GM08714 (cell line): Measurements from ENCODE around the gene LYSMD2.

Experiments
- H3K4me3 ChIP-seq: fragments of 200-500 bp; sonication (Bioruptor generic); 2 replicates; pipeline ENCODE4 v1.5.1; 2014; ENCODE audit warnings: mild to moderate bottlenecking, low read length, inconsistent platforms
- ZNF274 ChIP-seq: IDR thresholded peaks from 2 replicates; pipeline ENCODE4 v1.6.1; 2012; ENCODE audit warnings: mild to moderate bottlenecking, low read depth, low read length

LYSMD2 gene

DNA sequence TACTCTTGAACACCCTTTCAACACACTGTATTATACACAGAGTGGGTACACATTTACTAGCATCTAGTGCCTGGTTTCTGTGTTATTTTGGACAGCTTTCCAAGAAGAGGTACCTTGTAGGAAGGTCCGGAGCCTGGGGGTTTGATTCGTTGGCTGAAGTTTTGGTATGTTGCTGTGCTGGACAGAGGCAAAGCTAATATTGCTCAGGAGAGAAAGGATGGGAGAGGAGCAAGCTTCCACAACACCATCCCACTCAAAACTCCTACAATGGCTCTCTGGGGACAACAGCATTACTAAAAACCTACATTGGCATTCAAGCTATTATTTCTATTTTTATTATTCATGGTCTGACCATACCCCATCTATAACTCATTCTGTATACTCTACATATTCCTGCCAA lies 1.1 kb upstream of the LYSMD2 start:
- TF ChIP-seq ZNF274 = no peak
- no peak overlapping the region; the same call in 1 of the 2 replicates for H3K4me3 ChIP-seq

DNA sequence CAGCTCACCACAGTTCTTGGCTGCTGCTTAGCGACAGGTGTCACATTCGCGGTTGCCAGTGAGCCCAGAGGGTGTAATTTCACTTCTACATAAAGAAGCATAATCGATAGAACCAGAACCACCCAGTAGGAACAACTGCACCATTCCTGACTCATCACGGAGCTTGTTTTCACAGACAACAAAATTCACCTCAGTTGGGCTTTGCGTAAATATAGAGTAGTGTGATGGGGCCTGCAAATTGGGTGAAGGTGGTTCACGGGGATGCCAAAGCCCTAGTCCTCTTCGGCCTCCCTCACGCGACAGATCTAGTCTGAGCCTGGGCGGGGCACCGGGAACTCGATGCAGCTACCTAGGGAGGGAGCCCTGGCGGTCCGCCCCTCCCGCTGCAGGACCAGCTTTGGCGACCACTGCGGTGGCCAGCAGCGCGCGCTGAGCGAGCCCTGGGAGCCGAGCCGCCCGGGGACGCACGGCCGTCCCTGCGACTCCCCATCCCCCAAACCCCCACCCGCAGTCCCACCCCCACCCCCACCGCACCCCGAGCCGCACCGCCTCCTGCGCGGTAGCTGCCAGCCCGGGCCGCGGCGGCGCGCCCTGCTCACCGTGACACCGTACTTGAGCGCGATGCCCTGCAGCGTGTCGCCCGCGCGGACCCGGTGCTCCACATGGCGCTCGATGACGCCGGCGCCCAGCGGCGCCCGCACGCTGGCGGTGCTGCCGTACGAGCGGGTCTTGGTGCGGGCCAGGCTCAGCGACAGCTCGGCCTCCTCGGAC lies 519 bp downstream of the LYSMD2 start:
- peak overlapping the region; percentile 83 for H3K4me3 ChIP-seq
- no peak for TF ChIP-seq ZNF274

DNA sequence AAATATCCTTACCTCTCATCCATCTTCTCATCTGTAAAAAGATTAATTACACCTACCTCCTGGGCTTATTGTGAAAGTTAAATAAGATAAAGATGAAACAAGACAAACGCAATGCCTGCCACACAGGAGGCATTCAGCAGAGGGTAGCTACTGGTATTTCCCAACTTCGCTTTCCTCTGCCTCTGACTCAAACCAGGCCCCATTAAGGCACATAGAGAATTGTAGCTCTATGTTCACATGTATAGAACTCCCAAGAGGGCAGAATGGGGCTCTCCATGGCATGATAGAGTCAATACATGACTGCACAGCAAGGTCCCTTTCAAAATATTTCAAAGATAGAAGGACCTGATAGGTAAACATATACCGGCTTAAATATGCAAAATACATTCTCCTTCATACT lies 1.4 kb downstream of the LYSMD2 start:
- TF ChIP-seq ZNF274 = no peak
- H3K4me3 ChIP-seq = peak overlapping the region; percentile 83

DNA sequence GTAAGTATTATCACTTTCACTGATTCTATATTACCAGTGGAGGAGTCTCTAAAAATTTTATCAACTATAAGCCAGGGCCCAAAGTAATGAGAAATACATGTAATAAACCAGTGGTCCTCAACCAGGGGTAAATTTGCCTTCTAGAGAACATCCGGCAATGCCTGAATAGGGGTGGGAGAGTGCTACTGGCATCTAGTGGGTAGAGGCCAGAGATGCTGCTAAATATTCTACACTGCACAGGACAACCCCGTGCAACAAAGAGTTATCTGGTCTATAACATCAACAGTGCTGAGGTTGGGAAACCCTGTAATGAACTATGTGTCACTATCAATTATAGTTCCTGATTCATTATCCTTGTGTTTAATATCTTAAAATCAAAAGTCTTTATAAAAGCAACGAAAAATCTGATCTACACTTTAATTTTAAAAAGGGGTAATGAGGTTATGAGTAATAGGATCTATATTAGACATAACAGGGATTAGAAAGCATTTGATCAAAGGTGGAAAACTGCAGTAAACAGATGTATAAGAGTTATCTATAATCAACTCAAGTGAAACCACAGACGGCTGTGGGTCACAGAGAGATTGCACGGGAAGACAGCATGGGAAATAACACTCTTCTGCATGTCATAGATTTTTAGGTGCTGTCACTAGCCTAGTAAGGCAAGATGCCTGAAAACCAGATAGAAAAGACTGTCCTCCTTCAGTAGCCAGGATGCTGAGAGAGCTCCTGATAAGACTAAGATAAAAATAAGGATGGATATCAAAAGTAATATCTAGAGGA lies 2.0 kb downstream of the LYSMD2 start:
- peak overlapping the region; percentile 83 for H3K4me3 ChIP-seq
- TF ChIP-seq ZNF274 = no peak

DNA sequence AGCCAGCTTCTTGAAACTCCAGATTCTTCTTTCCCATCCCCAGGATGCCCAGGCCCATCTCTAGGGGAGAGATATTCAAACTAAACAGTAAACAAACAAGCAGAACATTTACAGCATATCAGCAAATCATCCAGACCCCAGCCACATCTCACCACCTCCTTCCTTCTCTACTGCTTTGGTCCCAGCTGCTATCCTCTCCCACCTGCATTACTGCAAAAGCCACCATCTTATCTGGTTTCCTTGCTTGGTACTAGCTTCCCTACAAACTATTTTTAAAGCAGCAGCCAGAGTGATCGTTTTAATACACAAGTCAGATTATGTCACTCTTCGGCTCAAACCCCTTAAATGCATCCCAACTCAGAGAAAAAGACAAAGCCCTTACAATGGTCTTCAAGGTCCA lies 4.8 kb downstream of the LYSMD2 start:
- H3K4me3 ChIP-seq = peak overlapping the region; percentile 36; the same call in 1 of the 2 replicates
- no peak for TF ChIP-seq ZNF274

DNA sequence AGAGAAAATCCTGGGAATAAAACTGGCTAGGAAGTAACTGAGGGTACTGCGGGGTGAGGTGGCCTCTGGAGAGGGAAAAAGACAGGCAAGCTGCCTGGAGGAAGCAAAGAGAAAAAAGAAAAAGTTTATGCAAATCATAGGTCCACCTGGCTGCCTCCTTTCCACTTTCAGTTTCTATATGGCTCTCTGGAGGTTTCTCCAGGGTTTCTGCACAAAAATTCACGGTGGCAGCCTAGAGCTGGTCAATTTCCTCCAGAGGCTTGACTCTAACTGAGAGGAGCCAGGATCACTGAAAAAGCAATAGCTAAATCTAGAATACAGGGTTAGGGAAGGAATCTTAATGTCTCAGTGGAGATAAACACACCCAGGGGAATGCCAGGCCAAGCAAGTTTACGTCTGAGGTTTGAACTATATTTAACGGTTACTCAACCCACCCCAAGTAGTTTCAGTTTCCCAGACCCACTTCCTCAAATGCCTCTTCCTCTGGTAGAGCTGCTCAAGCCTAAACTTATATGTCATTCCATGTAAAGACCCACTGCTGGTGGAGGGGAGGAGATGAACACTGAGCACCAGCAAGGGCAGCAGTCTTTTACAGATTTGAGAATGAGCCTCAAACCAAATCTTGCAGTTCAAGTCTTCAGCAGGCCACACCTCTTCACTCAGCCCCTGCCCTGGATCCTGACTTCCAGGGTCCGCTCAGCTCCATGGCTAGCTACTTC lies 5.7 kb downstream of the LYSMD2 start:
- peak overlapping the region; percentile 77; the same call in 1 of the 2 replicates for H3K4me3 ChIP-seq
- no peak for TF ChIP-seq ZNF274

DNA sequence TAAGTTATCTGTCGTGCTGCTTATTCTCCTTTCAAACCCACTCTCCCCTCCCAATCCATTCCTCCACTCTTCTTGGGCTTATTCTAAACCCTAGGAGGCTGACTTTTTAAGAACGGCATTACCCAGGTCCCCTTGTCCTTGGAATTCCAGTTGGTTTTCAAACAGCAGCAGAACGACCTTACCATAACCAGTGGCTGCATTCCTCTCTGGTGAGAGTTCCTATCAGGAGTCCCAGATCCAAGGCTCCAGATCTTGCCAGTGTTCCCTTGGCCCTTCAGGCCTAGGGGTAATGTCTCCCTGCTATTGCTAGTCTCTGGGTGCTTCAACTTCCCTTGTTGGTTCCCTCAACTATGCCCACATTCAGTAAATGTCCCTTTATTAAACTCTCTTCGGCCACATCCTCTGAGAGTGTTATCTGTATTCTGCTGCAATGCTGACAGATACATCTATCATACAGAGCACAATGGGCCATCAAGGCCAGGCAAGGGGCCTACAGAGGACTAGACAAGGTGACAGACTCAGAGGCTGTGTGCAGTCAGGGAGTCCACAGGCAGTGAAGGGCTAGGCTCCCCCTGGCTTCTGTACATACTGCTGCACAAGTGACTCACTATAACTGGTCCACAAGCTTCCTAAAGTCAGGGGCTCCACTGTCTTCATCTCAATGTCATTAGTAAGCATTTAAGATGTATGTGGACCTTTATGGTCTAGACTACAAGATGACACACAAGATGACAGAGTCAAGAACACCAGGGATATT lies 10.1 kb downstream of the LYSMD2 start:
- H3K4me3 ChIP-seq = no peak overlapping the region; the same call in 1 of the 2 replicates
- no peak for TF ChIP-seq ZNF274

DNA sequence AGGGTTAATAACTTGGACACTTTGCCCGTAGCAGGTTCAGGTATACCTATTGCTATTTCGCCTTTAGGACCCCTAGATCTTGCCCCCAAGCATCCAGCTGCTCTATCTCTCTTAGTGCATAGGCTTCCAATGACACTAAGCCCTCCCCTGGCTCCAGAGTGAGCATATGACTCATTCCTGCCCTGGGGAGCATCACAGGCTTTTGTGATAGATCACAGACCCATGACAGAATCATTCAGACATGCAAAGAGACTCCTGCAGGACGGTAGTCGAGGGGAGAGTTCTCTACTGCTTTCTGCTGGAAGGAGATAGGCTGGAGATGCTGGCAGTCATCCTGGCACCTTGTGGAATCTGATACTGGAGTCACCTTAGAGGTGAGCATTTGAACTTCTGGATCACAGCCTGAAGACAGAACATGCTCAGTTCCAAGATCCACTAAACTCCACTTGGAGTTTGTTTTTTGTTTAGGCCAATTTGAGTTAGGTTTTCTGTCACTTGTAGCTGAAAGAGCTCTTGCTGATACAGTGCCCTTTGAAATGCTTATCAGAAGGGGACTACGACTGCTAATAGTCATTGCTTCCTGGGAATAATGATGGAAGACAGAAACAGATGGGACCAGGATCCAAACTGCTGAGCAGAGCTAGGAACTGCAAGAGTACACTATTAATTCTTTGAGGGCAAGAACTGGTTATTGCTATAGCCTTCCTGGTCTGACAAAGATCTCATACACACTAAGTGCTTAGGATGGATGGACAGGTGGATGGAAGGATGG lies 11.0 kb downstream of the LYSMD2 start:
- H3K4me3 ChIP-seq = peak overlapping the region; percentile 17; the same call in 1 of the 2 replicates

DNA sequence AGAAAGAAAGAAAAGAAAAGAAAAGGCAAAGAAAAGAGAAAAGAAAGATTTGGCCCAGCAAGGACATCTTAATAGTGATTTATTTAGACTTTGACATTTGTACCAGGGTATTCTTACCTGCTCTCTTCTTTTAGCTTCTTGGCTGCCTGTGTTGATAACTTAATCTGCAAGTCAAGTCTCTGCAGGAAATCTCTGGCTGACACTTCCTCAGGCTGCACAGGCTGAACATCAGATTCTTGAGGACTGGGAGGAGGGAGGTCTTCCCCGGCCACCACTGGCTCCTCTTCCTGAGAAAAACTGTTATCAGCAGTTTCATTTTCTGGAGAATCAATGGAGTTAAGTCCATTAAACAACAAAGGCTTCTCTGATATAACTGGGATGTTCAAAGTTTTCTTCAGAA lies 12.8 kb downstream of the LYSMD2 start:
- TF ChIP-seq ZNF274 = no peak
- H3K4me3 ChIP-seq = no peak overlapping the region

More for the DNA sequence above, 11.0 kb downstream of the LYSMD2 start:
- no peak for TF ChIP-seq ZNF274

DNA sequence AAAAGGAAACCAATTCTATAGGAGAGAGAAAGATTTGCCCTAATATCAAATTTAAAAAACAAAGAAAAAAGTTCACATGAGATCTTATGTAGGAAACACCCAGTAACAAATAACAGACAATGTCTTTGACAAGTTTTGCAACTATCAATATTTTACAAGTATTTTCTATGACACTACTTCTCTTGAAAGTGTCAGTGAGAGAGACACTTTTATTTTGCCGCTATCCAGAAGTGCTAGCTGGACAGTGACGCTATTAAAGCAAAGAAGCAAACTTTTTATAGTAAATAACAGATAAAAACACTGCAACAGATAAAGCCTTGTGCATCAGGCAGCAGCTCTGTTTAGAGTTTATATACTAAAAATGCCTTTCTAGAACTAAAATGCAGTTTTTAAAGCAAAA lies 13.3 kb downstream of the LYSMD2 start:
- H3K4me3 ChIP-seq = no peak overlapping the region
- TF ChIP-seq ZNF274 = no peak

DNA sequence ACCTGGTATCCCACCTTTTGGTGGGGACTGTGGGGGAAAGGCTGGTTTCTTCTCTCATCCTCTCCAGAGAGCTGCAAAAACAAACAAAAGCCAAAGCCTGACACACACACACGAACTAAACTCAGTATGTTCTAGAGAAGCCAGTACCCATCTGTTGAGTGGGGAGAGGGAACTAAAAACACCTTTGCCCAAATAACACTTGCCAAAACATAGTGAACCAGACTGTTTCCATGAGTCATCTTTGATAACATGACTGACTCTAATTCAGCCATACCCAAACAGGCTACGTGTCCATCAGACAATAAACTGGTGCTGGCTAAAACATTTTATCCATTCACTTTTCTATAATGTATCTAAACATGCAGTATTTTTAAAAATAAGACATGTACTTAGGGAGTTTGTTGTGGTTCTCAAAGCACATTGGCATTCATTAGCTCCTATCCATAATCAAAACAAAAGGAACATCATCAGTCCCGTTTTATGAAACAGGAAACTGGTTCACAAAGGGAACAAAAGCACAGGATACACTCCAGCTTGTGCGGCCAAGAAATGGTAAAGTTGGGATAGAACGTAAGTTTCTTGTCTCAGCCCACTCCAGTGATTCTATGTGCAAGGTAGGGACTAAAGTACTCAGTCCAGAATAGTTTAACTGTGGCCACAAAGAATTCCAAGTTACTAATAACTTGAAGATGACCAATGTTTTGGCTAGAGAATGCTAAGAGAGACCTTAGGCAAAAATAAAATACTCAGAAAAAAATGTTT lies 16.1 kb downstream of the LYSMD2 start:
- H3K4me3 ChIP-seq = no peak overlapping the region
- no peak for TF ChIP-seq ZNF274

DNA sequence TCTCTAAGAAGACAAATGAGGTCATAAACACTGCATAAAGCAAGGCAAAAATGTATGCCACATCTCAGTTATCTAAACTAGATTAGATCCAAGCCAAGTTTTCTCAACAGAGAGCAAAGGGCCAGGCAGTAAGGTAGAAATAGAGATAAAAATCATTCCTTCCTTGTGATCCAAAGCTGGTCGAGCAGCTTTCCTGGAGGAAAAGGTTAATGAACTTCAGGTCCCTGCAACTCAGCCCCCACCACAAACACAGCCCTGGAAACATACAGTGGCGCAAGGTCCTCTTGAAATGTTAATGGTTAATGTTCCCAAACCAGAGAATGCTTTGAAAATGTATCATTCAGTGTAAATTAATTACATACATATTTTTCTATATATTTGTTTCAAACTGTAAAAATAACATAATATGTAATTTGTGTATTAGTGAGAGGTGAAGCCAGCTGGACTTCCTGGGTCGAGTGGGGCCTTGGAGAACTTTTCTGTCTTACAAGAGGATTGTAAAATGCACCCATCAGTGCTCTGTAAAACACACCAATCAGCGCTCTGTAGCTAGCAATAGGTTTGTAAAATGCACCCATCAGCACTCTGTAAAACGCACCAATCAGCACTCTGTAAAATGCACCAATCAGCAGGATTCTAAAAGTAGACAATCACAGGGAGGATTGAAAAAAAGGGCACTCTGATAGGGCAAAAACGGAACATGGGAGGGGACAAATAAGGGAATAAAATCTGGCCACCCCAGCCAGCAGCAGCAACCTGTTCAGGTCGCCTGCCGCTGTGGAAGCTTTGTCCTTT lies 17.1 kb downstream of the LYSMD2 start:
- no peak for TF ChIP-seq ZNF274
- H3K4me3 ChIP-seq = no peak overlapping the region

DNA sequence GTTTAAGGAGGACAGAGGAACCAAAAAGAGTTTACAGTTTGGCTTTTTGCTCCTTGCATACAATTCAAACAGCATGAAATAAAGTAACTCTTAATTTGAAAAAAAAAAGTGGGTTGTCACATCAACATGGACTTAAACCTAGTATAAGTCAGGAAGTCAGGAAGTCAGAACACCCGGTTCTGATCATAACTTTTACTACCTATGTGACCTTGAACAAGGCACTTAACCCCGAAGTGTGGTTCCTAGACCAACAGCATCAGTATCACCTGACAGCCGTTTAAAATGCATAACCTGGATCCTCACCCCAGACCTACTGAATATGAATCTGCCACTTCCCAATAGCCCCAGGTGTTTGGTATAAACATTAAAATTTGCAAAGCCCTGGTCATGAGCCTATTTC lies 18.7 kb downstream of the LYSMD2 start:
- H3K4me3 ChIP-seq = no peak overlapping the region
- TF ChIP-seq ZNF274 = no peak
